ENCODE data around the gene SURF1.

DNA sequence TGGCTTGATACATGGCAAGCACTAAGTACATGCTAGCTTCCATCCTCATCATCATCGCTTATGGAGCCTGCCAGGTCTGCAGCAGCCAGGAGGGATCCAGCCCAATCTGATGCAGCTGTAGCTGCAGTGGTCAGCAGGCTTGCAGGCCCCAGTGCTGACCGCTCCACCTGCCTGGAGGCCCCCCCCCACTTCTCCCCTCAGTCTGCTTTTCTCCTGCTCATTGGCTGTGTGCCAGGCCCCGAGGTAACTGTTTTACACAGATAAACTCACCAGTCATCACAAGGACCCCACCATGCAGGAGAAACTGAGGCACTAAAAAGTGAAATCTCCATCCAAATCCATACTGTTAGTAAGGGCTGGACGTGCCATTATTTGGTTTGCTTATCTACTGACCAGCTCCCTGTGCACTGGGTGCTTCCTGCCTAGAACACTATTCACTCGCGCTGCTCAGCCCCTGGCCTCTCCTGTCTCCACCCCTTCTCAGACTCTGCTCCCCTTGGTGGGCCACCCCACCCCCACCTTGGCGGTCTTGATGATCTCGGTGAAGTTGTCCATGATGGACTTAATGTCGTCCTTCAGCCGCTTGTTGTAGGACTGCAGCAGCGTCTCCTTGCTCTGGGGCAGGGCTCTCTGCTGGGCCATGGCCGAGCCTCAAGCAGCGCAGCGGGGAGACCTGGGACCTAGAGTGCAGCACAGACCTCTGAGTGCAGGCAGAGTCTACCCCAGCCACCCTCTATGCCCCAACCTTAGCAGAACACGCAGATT is 10.1 kb downstream of the SURF1 start:
- TF ChIP-seq, protein P1, sequence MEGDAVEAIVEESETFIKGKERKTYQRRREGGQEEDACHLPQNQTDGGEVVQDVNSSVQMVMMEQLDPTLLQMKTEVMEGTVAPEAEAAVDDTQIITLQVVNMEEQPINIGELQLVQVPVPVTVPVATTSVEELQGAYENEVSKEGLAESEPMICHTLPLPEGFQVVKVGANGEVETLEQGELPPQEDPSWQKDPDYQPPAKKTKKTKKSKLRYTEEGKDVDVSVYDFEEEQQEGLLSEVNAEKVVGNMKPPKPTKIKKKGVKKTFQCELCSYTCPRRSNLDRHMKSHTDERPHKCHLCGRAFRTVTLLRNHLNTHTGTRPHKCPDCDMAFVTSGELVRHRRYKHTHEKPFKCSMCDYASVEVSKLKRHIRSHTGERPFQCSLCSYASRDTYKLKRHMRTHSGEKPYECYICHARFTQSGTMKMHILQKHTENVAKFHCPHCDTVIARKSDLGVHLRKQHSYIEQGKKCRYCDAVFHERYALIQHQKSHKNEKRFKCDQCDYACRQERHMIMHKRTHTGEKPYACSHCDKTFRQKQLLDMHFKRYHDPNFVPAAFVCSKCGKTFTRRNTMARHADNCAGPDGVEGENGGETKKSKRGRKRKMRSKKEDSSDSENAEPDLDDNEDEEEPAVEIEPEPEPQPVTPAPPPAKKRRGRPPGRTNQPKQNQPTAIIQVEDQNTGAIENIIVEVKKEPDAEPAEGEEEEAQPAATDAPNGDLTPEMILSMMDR (IDR thresholded peaks at IDR 0.05): no peak
- no peak for TF ChIP-seq EP300 (IDR thresholded peaks at IDR 0.05)

Data from tibial nerve (tissue), 4 donors.